HepG2 (cell line): Measurements from ENCODE around the gene MYBPC3. TPM values are rescaled to one million over a fixed set of nuclear protein-coding genes. Genes with fewer than 3 reads are reported as not detected.

Experiments used
- ARID4A ChIP-seq: sonication (generic); formaldehyde crosslinking; IDR thresholded peaks from 2 replicates; pipeline ENCODE4 v1.5.0; 2020; ENCODE audit warnings: mild to moderate bottlenecking, missing genetic modification reagents, borderline replicate concordance
- DPF2 ChIP-seq: sonication (generic); formaldehyde crosslinking; IDR thresholded peaks from 2 replicates; pipeline ENCODE4 v1.4.0; 2020; ENCODE audit warnings: mild to moderate bottlenecking, low read depth, missing genetic modification reagents, borderline replicate concordance
- EP300 ChIP-seq, 3 experiments: sonication (generic) in 1 of 3; formaldehyde crosslinking in 1 of 3; IDR thresholded peaks; 2 replicates each; pipeline versions ENCODE4 v1.5.1 to v1.6.1; 2011 to 2020; ENCODE audit warnings: low read depth in 2 of 3, low read length in 2 of 3, borderline replicate concordance in 1 of 3, improper control_type of control experiment in 1 of 3, mild to moderate bottlenecking in 1 of 3, missing genetic modification reagents in 1 of 3, moderate library complexity in 1 of 3
- ESRRA ChIP-seq: sonication (generic); formaldehyde crosslinking; IDR thresholded peaks from 2 replicates; pipeline ENCODE4 v1.5.1; 2020; ENCODE audit warnings: mild to moderate bottlenecking, low read depth, missing genetic modification reagents
- HNF1B ChIP-seq: sonication (generic); formaldehyde crosslinking; IDR thresholded peaks from 2 replicates; pipeline ENCODE4 v1.5.1; 2020; ENCODE audit warnings: mild to moderate bottlenecking, moderate library complexity, missing genetic modification reagents
- THRA ChIP-seq: sonication (generic); formaldehyde crosslinking; IDR thresholded peaks from 2 replicates; pipeline ENCODE4 v1.4.0; 2020; ENCODE audit warnings: missing genetic modification reagents, borderline replicate concordance
- ZBTB7B ChIP-seq: sonication (generic); formaldehyde crosslinking; IDR thresholded peaks from 2 replicates; pipeline ENCODE4 v1.4.0; 2020; ENCODE audit warnings: missing genetic modification reagents
- ZHX1 ChIP-seq: sonication (generic); formaldehyde crosslinking; IDR thresholded peaks from 2 replicates; pipeline ENCODE4 v1.8.1; 2022; ENCODE audit warnings: low read depth, mild to moderate bottlenecking, missing genetic modification reagents
- ZMYM4 ChIP-seq: sonication (generic); formaldehyde crosslinking; IDR thresholded peaks from 2 replicates; pipeline ENCODE4 v1.8.1; 2023; ENCODE audit warnings: mild to moderate bottlenecking, missing genetic modification reagents
- ZNF205 ChIP-seq: IDR thresholded peaks from 2 replicates; pipeline ENCODE4 v1.6.1; 2018; ENCODE audit warnings: missing biosample characterization, missing genetic modification reagents
- ZNF281 ChIP-seq: sonication (generic); formaldehyde crosslinking; IDR thresholded peaks from 2 replicates; pipeline ENCODE4 v1.4.0; 2020; ENCODE audit warnings: missing genetic modification reagents, borderline replicate concordance
- ZNF674 ChIP-seq: sonication (generic); formaldehyde crosslinking; IDR thresholded peaks from 2 replicates; pipeline ENCODE4 v1.5.0; 2020; ENCODE audit warnings: low read depth, mild to moderate bottlenecking, missing genetic modification reagents
- polyA plus RNA-seq, 8 experiments: library from polyadenylated mRNA; depleted of rRNA in 3 of 8; stranded (reverse) in 7 of 8; unstranded in 1 of 8; fragments of >200 nt; fragmentation: Illumina TruSeq in 4 of 8; extraction: Trizol in 4 of 8; gene quantifications; 2 replicates each; pipeline versions ENCODE4 v1.2.1 to v1.2.3, GENCODE V29; 2011 to 2016; ENCODE audit warnings: low read depth in 4 of 8, missing spikeins in 1 of 8, mixed read lengths in 1 of 8; ENCODE audit not compliant: insufficient read depth in 1 of 8
- total RNA-seq, 5 experiments: library from RNA; depleted of rRNA; stranded (reverse); fragments of >200 nt; fragmentation: Illumina TruSeq; extraction: Trizol; gene quantifications; 2 replicates each; pipeline ENCODE4 v1.2.3, GENCODE V29; 2016; ENCODE audit warnings: low read depth in 1 of 5

MYBPC3 gene
- total and polyA plus RNA-seq, 2 of the 13 experiments (the other 11 are each of a cell fraction or from before 2014, with no cell fraction given), result not detected

- TF ChIP-seq HNF1B (CRISPR knock-in tag) (peak; percentile 59; the same call in 1 of the 2 replicates), ZBTB7B (CRISPR knock-in tag) (peak; percentile 52; the same call in 1 of the 2 replicates), ARID4A (CRISPR knock-in tag) (peak; percentile 78; the same call in 1 of the 2 replicates), EP300 (IDR thresholded peaks at IDR 0.05; ENCODE audit: low read depth in 2 of 2, low read length in 2 of 2) (no peak), EP300 (CRISPR knock-in tag; IDR thresholded peaks at IDR 0.05; ENCODE audit: borderline replicate concordance) (no peak), ZNF205 (CRISPR knock-in tag) (peak; percentile 59; the same call in 1 of the 2 replicates), DPF2 (CRISPR knock-in tag) (0 out of 2 replicates have a peak, but pooled peaks have one; percentile 12), THRA (CRISPR knock-in tag) (peak; percentile 79; the same call in 1 of the 2 replicates), ZNF281 (CRISPR knock-in tag) (peak; percentile 50; the same call in 1 of the 2 replicates), ESRRA (CRISPR knock-in tag) (peak; percentile 97), ZNF674 (CRISPR knock-in tag) (0 out of 2 replicates have a peak, but pooled peaks have one; percentile 42), ZMYM4 (CRISPR knock-in tag) (peak; percentile 80), ZHX1 (CRISPR knock-in tag) (peak; percentile 50; the same call in 1 of the 2 replicates)
Observed at GRCh38 chr11:47355283-47356128, 3.0 kb upstream of the MYBPC3 start (continued).
